ENCODE data around the gene RAD54L.

- TF ChIP-seq POLR2A (IDR thresholded peaks at IDR 0.05; ENCODE audit: low read depth, low read length) (no peak), SP1 (IDR thresholded peaks at IDR 0.05; ENCODE audit: low read depth, low read length) (no peak), POLR2AphosphoS5 (IDR thresholded peaks at IDR 0.05; ENCODE audit: low read length) (no peak), SREBF1 (IDR thresholded peaks at IDR 0.05; ENCODE audit: low read length) (no peak), EP300 (IDR thresholded peaks at IDR 0.05; ENCODE audit: borderline replicate concordance in 1 of 2, control insufficient read depth in 1 of 2, low read depth in 2 of 2, low read length in 2 of 2) (no peak), GABPA (IDR thresholded peaks at IDR 0.05; ENCODE audit: low read depth) (no peak), CREB1 (IDR thresholded peaks at IDR 0.05; ENCODE audit: low read depth) (no peak), EGR1 (IDR thresholded peaks at IDR 0.05; ENCODE audit: borderline replicate concordance in 1 of 2, low read depth in 2 of 2, low read length in 2 of 2) (no peak), RCOR1 (conservative IDR thresholded peaks at IDR 0.05; ENCODE audit: low read depth, low read length) (no peak), CHD4 (IDR thresholded peaks at IDR 0.05) (no peak), MYC (IDR thresholded peaks at IDR 0.05; ENCODE audit: insufficient read depth, insufficient read length, insufficient replicate concordance, low read length, severe bottlenecking) (no peak), CTCF (IDR thresholded peaks at IDR 0.05 in 2 of 3, conservative IDR thresholded peaks at IDR 0.05 in 1 of 3; ENCODE audit: control insufficient read depth in 2 of 3, extremely low read depth in 1 of 3, insufficient read depth in 1 of 3, low read depth in 3 of 3, low read length in 3 of 3) (no peak)
- TF ChIP-seq, protein P1, sequence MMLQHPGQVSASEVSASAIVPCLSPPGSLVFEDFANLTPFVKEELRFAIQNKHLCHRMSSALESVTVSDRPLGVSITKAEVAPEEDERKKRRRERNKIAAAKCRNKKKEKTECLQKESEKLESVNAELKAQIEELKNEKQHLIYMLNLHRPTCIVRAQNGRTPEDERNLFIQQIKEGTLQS (IDR thresholded peaks at IDR 0.05; ENCODE audit: borderline replicate concordance, extremely low read depth, low read depth, low read length): no peak
- TF ChIP-seq, protein P2, sequence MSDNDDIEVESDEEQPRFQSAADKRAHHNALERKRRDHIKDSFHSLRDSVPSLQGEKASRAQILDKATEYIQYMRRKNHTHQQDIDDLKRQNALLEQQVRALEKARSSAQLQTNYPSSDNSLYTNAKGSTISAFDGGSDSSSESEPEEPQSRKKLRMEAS (IDR thresholded peaks at IDR 0.05; ENCODE audit: low read depth, low read length): no peak
Measured at GRCh38 chr1:46315669-46316403, 68.3 kb downstream of the RAD54L start.

All from GM12878 (cell line).